PC-3 (cell line): Measurements from ENCODE around the gene NALCN. TPM values are rescaled to one million over a fixed set of nuclear protein-coding genes. Genes with fewer than 3 reads are reported as not detected.

ENCODE experiments used
- ATAC-seq: fragments of 200-7000 bp; cut with Tn5 transposase; 2 replicates; pipeline ENCODE4 v1.9.1; 2020; ENCODE audit warnings: mild to moderate bottlenecking, moderate library complexity
- BruUV-seq: library from RNA; stranded (reverse); fragments of 400-500 nt; replicated peaks from 2 replicates; lab custom pipeline; 2021; lab: Mats Ljungman, UMichigan
- CTCF ChIA-PET: fragments of 300-600 bp; sonication (Branson Sonifier 250); formaldehyde crosslinking; loops from one replicate; lab custom pipeline; 2022; ENCODE audit warnings: antibody characterized with exemption; lab: Charles Lee
- POLR2A ChIA-PET: fragments of 300-600 bp; sonication (Branson Sonifier 250); formaldehyde crosslinking; loops from one replicate; lab custom pipeline; 2022; ENCODE audit warnings: antibody characterized with exemption; ENCODE audit not compliant: unreplicated experiment; lab: Charles Lee
- DNase-seq: peaks from one replicate; pipeline ENCODE4 v3.0.0-alpha.2; 2015
- H2AFZ ChIP-seq: fragments of 300-600 bp; sonication (generic); 2 replicates; pipeline ENCODE4 v1.6.0; 2016; ENCODE audit warnings: antibody characterized with exemption, low read length
- H3F3A ChIP-seq: fragments of 300-600 bp; sonication (generic); one replicate; pipeline ENCODE4 v1.6.0; 2017; ENCODE audit warnings: antibody characterized with exemption, low read length, control low read depth, mild to moderate bottlenecking; ENCODE audit not compliant: unreplicated experiment
- H3K27ac ChIP-seq: fragments of 300-600 bp; sonication (generic); 2 replicates; pipeline ENCODE4 v1.5.1; 2016; ENCODE audit warnings: mild to moderate bottlenecking, low read length
- H3K27me3 ChIP-seq: fragments of 300-600 bp; sonication (generic); 2 replicates; pipeline ENCODE4 v1.6.1; 2016; ENCODE audit warnings: low read length, mixed read lengths
- H3K36me3 ChIP-seq: fragments of 300-600 bp; sonication (generic); 2 replicates; pipeline ENCODE4 v1.6.1; 2016; ENCODE audit warnings: low read depth, mixed run types, low read length, mixed read lengths
- H3K4me1 ChIP-seq: fragments of 300-600 bp; sonication (generic); 2 replicates; pipeline ENCODE4 v1.5.1; 2016; ENCODE audit warnings: low read length; ENCODE audit not compliant: insufficient read depth
- H3K4me2 ChIP-seq: fragments of 300-600 bp; sonication (generic); 2 replicates; pipeline ENCODE4 v1.6.0; 2016; ENCODE audit warnings: low read length
- H3K4me3 ChIP-seq: fragments of 300-600 bp; sonication (generic); 2 replicates; pipeline ENCODE4 v1.5.1; 2016; ENCODE audit warnings: mild to moderate bottlenecking, low read length, mixed read lengths
- H3K79me2 ChIP-seq: fragments of 300-600 bp; sonication (generic); 2 replicates; pipeline ENCODE4 v1.6.1; 2017; ENCODE audit warnings: low read length, mixed read lengths
- H3K9ac ChIP-seq: fragments of 300-600 bp; sonication (generic); 2 replicates; pipeline ENCODE4 v1.6.0; 2016; ENCODE audit warnings: mild to moderate bottlenecking, low read length
- H3K9me2 ChIP-seq: fragments of 300-600 bp; sonication (generic); replicated peaks from 2 replicates; pipeline ENCODE4 v1.6.1; 2016; ENCODE audit warnings: mixed run types, low read length, mixed read lengths
- H3K9me3 ChIP-seq: fragments of 300-600 bp; sonication (generic); 2 replicates; pipeline ENCODE4 v1.6.1; 2016; ENCODE audit warnings: low read length, mixed read lengths
- H4K20me1 ChIP-seq: fragments of 300-600 bp; sonication (generic); 2 replicates; pipeline ENCODE4 v1.6.1; 2016; ENCODE audit warnings: low read length, mixed read lengths
- EZH2 ChIP-seq: fragments of 300-600 bp; sonication (generic); IDR thresholded peaks from one replicate; pipeline ENCODE4 v1.6.1; 2017; ENCODE audit warnings: antibody characterized with exemption, mild to moderate bottlenecking, low read length; ENCODE audit not compliant: unreplicated experiment
- EZH2phosphoT487 ChIP-seq: fragments of 300-600 bp; sonication (generic); IDR thresholded peaks from 2 replicates; pipeline ENCODE4 v1.6.1; 2018; ENCODE audit warnings: mild to moderate bottlenecking, antibody characterized with exemption, low read length, borderline replicate concordance
- intact Hi-C: fragments of 100-400 bp; cut with micrococcal nuclease; formaldehyde crosslinking; loops from 2 replicates; pipeline ENCODE4 v1.9.0; 2023
- total RNA-seq: library from RNA; depleted of rRNA; stranded (reverse); fragments of >200 nt; gene quantifications from 2 replicates; pipeline ENCODE4 v1.2.3, GENCODE V29; 2014
- TF ChIP-seq, protein P1 (sequence below): fragments of 300-600 bp; sonication (generic); conservative IDR thresholded peaks from 2 replicates; pipeline ENCODE4 v1.5.1; 2017; ENCODE audit warnings: antibody characterized with exemption, low read depth, mild to moderate bottlenecking, low read length

The NALCN gene
- total RNA-seq, 1 experiment from 2014 or later, result 11.8 TPM

DNA sequence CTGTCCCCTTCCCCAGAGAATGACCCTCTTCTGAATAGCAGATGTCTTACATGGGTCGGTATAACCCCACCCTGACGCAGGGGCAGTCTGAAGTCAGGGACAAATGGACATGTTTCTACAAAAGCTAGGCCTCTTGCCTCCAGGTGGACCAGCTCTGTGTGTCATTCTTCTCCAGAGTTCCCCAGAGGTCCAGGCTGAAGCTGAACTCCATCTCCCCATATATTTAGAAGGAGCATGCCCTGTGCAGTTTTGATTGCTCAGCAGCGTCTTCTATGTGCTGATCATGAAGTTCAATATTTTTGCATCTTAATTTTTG is 8.8 kb upstream of the NALCN start:
- H3K4me1 ChIP-seq, result peaks cover 9% of the 10 kb centered on the region
- H4K20me1 ChIP-seq, result no peaks in the 10 kb centered on the region
- no peak overlapping the region for H3K9ac ChIP-seq
- intact Hi-C loops, result no loop called here
- ChIA-PET CTCF (no interaction called here), POLR2A (no interaction called here)
- 0 out of 2 replicates have a peak overlapping the region, but pooled peaks have one; percentile 46 for H2AFZ ChIP-seq
- ATAC-seq (no peak), DNase-seq (no peak)
- no TSS peak for BruUV-seq
- H3K9me3 ChIP-seq, result no peaks in the 10 kb centered on the region
- TF ChIP-seq, protein P1, sequence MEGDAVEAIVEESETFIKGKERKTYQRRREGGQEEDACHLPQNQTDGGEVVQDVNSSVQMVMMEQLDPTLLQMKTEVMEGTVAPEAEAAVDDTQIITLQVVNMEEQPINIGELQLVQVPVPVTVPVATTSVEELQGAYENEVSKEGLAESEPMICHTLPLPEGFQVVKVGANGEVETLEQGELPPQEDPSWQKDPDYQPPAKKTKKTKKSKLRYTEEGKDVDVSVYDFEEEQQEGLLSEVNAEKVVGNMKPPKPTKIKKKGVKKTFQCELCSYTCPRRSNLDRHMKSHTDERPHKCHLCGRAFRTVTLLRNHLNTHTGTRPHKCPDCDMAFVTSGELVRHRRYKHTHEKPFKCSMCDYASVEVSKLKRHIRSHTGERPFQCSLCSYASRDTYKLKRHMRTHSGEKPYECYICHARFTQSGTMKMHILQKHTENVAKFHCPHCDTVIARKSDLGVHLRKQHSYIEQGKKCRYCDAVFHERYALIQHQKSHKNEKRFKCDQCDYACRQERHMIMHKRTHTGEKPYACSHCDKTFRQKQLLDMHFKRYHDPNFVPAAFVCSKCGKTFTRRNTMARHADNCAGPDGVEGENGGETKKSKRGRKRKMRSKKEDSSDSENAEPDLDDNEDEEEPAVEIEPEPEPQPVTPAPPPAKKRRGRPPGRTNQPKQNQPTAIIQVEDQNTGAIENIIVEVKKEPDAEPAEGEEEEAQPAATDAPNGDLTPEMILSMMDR, result no peak
- no peak for TF ChIP-seq EZH2phosphoT487
- no peak for TF ChIP-seq EZH2
- no peak overlapping the region for H3K27ac ChIP-seq
- H3K4me3 ChIP-seq, result no peak overlapping the region
- no peaks in the 10 kb centered on the region for H3K9me2 ChIP-seq
- no peaks in the 10 kb centered on the region for H3K36me3 ChIP-seq
- H3K4me2 ChIP-seq, result no peak overlapping the region
- H3K27me3 ChIP-seq, result no peaks in the 10 kb centered on the region
- no peaks in the 10 kb centered on the region for H3K79me2 ChIP-seq
- no peaks in the 10 kb centered on the region for H3F3A ChIP-seq

DNA sequence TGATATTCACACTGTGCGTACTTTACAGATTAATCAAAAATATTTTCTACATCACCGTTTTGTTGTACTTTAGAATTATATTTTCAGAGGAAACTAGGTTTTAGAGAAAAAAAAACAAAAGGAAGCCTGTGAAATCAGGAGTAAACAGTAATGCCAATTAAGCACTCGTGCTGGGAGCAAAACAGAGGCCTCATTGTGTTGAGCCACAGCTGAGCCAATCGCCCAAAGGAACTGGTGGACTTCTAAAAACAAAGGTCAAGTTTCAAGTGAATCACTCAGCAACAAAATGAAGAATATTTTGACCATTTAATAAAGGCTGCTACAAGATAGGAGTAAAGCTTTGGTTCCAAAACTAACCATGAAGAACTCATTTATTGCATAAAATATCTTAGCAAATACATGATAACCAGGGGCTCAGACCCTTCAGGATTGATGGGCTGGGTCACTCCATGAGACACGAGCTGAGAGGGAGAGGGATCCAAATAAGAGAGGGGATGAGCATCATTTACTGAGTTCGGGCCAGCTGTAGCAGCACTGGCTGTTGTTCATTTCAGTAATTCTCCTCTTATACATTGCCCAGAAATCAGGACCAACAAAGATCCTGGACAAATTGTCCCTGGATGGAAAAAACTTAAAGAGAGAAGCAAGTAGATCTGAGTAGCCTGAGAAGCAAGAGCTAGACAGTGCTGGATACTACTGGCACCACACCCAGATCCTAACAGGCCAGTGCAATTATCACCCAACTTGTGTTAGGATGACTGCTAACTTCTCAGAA is 8.3 kb upstream of the NALCN start:
- H3K4me1 ChIP-seq, result peaks cover 9% of the 10 kb centered on the region
- no peak overlapping the region for H3K27ac ChIP-seq
- H3K9me2 ChIP-seq, result no peaks in the 10 kb centered on the region
- H2AFZ ChIP-seq, result peak overlapping the region; percentile 46; the same call in 1 of the 2 replicates
- ATAC-seq, result peak; percentile 95
- peak; percentile 33 for DNase-seq
- no peaks in the 10 kb centered on the region for H3F3A ChIP-seq
- 0 out of 2 replicates have a peak overlapping the region, but pooled peaks have one; percentile 12 for H3K4me2 ChIP-seq
- no peak overlapping the region for H3K4me3 ChIP-seq
- POLR2A ChIA-PET, result no interaction called here
- no peaks in the 10 kb centered on the region for H3K36me3 ChIP-seq
- no peaks in the 10 kb centered on the region for H3K9me3 ChIP-seq
- intact Hi-C loops, result no loop called here
- no peak overlapping the region for H3K9ac ChIP-seq
- no peaks in the 10 kb centered on the region for H3K79me2 ChIP-seq
- H4K20me1 ChIP-seq, result no peaks in the 10 kb centered on the region
- BruUV-seq, result no TSS peak
- H3K27me3 ChIP-seq, result no peaks in the 10 kb centered on the region
- TF ChIP-seq, protein P1, result no peak
- no peak for TF ChIP-seq EZH2
- no peak for TF ChIP-seq EZH2phosphoT487
- CTCF ChIA-PET, result interaction anchor here (0.7 kb wide), 1 partner anchor 269 kb away, joined by 4 read pairs; no protein-coding TSS in a partner anchor

DNA sequence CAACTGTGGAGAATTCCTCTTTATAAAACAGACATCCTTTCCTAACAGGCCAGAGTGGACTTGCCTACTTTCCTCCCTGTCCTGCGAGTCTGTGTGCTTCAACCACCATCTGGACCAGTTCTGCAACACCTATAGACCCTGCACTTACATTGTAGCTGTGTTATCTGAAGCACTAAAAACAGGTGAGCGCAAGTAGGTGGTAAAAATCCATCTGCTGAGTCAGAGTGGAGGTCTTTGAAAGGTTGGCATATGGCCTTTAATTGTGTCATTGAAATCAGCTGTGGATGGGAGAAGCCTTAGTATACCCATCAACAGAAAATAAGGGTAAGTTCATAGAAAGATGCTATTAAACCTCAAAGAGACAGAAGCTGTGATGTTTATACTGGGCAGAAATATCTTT is 7.6 kb upstream of the NALCN start:
- no peak for TF ChIP-seq EZH2phosphoT487
- TF ChIP-seq, protein P1, result no peak
- no peak for TF ChIP-seq EZH2
- ChIA-PET POLR2A (no interaction called here), CTCF (interaction anchor here (0.7 kb wide), 1 partner anchor 269 kb away, joined by 4 read pairs; no protein-coding TSS in a partner anchor)
- no peak; the same call in 1 of the 2 replicates for ATAC-seq
- Histone ChIP-seq H3K36me3 (no peaks in the 10 kb centered on the region), H3K4me3 (no peak overlapping the region), H3K9me2 (no peaks in the 10 kb centered on the region), H3K27me3 (no peaks in the 10 kb centered on the region), H3K9ac (no peak overlapping the region), H3K9me3 (no peaks in the 10 kb centered on the region), H3F3A (no peaks in the 10 kb centered on the region), H3K4me1 (peaks cover 9% of the 10 kb centered on the region), H3K27ac (no peak overlapping the region), H2AFZ (no peak overlapping the region), H3K4me2 (no peak overlapping the region), H4K20me1 (no peaks in the 10 kb centered on the region), H3K79me2 (no peaks in the 10 kb centered on the region)
- BruUV-seq, result no TSS peak
- intact Hi-C loops, result no loop called here
- DNase-seq, result no peak
